Measurements from ENCODE around the gene STARD13. TPM values are rescaled to one million over a fixed set of nuclear protein-coding genes. Genes with fewer than 3 reads are reported as not detected.

STARD13 gene
- total RNA-seq, 1 experiment from 2014 or later = 26.6 TPM

GRCh38 chr13:33206425-33206824, 79.1 kb downstream of the STARD13 start:
- peaks cover 76% of the 10 kb centered on the region for H3K79me2 ChIP-seq (ENCODE audit: low read length)
- ATAC-seq (peak; percentile 22), DNase-seq (peak; percentile 30)
- peaks cover 12% of the 10 kb centered on the region for H3K4me1 ChIP-seq (ENCODE audit: insufficient read depth, low read length)
- H2AFZ ChIP-seq (ENCODE audit: low read length) = no peak overlapping the region
- H3K9ac ChIP-seq (ENCODE audit: low read length) = no peak overlapping the region
- POLR2A ChIA-PET (ENCODE audit: unreplicated experiment) = no interaction called here
- H3F3A ChIP-seq (ENCODE audit: low read length, unreplicated experiment) = no peaks in the 10 kb centered on the region
- no peaks in the 10 kb centered on the region for H3K27me3 ChIP-seq (ENCODE audit: low read length)
- peaks cover 3% of the 10 kb centered on the region; the same call in 1 of the 2 replicates for H3K36me3 ChIP-seq (ENCODE audit: low read depth, low read length)
- H3K9me2 ChIP-seq (replicated peaks; ENCODE audit: low read length) = no peaks in the 10 kb centered on the region
- TF ChIP-seq CTCF (conservative IDR thresholded peaks at IDR 0.05; ENCODE audit: low read depth, low read length) (no peak), EZH2phosphoT487 (IDR thresholded peaks at IDR 0.05; ENCODE audit: borderline replicate concordance, low read length) (no peak), EZH2 (IDR thresholded peaks at IDR 0.05; ENCODE audit: low read length, unreplicated experiment) (no peak)
- H4K20me1 ChIP-seq (ENCODE audit: low read length) = no peaks in the 10 kb centered on the region
- no TSS peak for BruUV-seq (replicated peaks)
- CTCF ChIA-PET = no interaction called here
- no peak overlapping the region for H3K4me2 ChIP-seq (ENCODE audit: low read length)
- no peak overlapping the region for H3K27ac ChIP-seq (ENCODE audit: low read length)
- intact Hi-C loops (cut with micrococcal nuclease) = no loop called here
- H3K9me3 ChIP-seq (ENCODE audit: low read length) = no peaks in the 10 kb centered on the region
- H3K4me3 ChIP-seq (ENCODE audit: low read length) = no peak overlapping the region

GRCh38 chr13:33205804-33206221, 79.7 kb downstream of the STARD13 start:
- ChIA-PET CTCF (no interaction called here), POLR2A (ENCODE audit: unreplicated experiment) (interaction anchor here (0.6 kb wide), 2 partner anchors 36 to 612 kb away, joined by 3 read pairs; partner anchors contain the start of gene RFC3)
- Histone ChIP-seq H3K9me3 (ENCODE audit: low read length) (no peaks in the 10 kb centered on the region), H3K9ac (ENCODE audit: low read length) (no peak overlapping the region), H3K36me3 (ENCODE audit: low read depth, low read length) (peaks cover 3% of the 10 kb centered on the region; the same call in 1 of the 2 replicates), H3K4me1 (ENCODE audit: insufficient read depth, low read length) (peaks cover 12% of the 10 kb centered on the region), H4K20me1 (ENCODE audit: low read length) (no peaks in the 10 kb centered on the region), H3K27ac (ENCODE audit: low read length) (no peak overlapping the region), H2AFZ (ENCODE audit: low read length) (no peak overlapping the region), H3K9me2 (replicated peaks; ENCODE audit: low read length) (no peaks in the 10 kb centered on the region), H3F3A (ENCODE audit: low read length, unreplicated experiment) (no peaks in the 10 kb centered on the region), H3K4me3 (ENCODE audit: low read length) (no peak overlapping the region), H3K27me3 (ENCODE audit: low read length) (no peaks in the 10 kb centered on the region), H3K79me2 (ENCODE audit: low read length) (peaks cover 77% of the 10 kb centered on the region), H3K4me2 (ENCODE audit: low read length) (no peak overlapping the region)
- TF ChIP-seq EZH2phosphoT487 (IDR thresholded peaks at IDR 0.05; ENCODE audit: borderline replicate concordance, low read length) = no peak
- TF ChIP-seq EZH2 (IDR thresholded peaks at IDR 0.05; ENCODE audit: low read length, unreplicated experiment) = no peak
- TF ChIP-seq CTCF (conservative IDR thresholded peaks at IDR 0.05; ENCODE audit: low read depth, low read length) = no peak
- intact Hi-C loops (cut with micrococcal nuclease) = no loop called here
- ATAC-seq (no peak), DNase-seq (no peak)
- no TSS peak for BruUV-seq (replicated peaks)

- H3K36me3 ChIP-seq (ENCODE audit: low read depth, low read length) = peaks cover 3% of the 10 kb centered on the region; the same call in 1 of the 2 replicates
- H3K4me3 ChIP-seq (ENCODE audit: low read length) = no peak overlapping the region
- H3F3A ChIP-seq (ENCODE audit: low read length, unreplicated experiment) = no peaks in the 10 kb centered on the region
- POLR2A ChIA-PET (ENCODE audit: unreplicated experiment) = interaction anchor here (0.6 kb wide), 1 partner anchor 613 kb away, joined by 3 read pairs; the partner anchor contains the start of gene RFC3
- peaks cover 12% of the 10 kb centered on the region for H3K4me1 ChIP-seq (ENCODE audit: insufficient read depth, low read length)
- no peak overlapping the region for H3K27ac ChIP-seq (ENCODE audit: low read length)
- H3K27me3 ChIP-seq (ENCODE audit: low read length) = no peaks in the 10 kb centered on the region
- ATAC-seq (no peak), DNase-seq (no peak)
- no peaks in the 10 kb centered on the region for H3K9me3 ChIP-seq (ENCODE audit: low read length)
- H4K20me1 ChIP-seq (ENCODE audit: low read length) = no peaks in the 10 kb centered on the region
- H3K4me2 ChIP-seq (ENCODE audit: low read length) = no peak overlapping the region
- no peak overlapping the region for H3K9ac ChIP-seq (ENCODE audit: low read length)
- intact Hi-C loops (cut with micrococcal nuclease) = no loop called here
- CTCF ChIA-PET = no interaction called here
- no peaks in the 10 kb centered on the region for H3K9me2 ChIP-seq (replicated peaks; ENCODE audit: low read length)
- TF ChIP-seq EZH2phosphoT487 (IDR thresholded peaks at IDR 0.05; ENCODE audit: borderline replicate concordance, low read length) (no peak), EZH2 (IDR thresholded peaks at IDR 0.05; ENCODE audit: low read length, unreplicated experiment) (no peak), CTCF (conservative IDR thresholded peaks at IDR 0.05; ENCODE audit: low read depth, low read length) (no peak)
- BruUV-seq (replicated peaks) = no TSS peak
- no peak overlapping the region for H2AFZ ChIP-seq (ENCODE audit: low read length)
- H3K79me2 ChIP-seq (ENCODE audit: low read length) = peaks cover 79% of the 10 kb centered on the region
Observed at GRCh38 chr13:33205224-33205623, 80.3 kb downstream of the STARD13 start.
